Thyroid gland (tissue), 4 donors: ENCODE measurements around the gene LGALS1.

Experiments used
- POLR2A ChIP-seq, 2 donors: fragments of 450-650 bp; IDR thresholded peaks; one replicate each; pipeline ENCODE4 v1.6.1; 2017; ENCODE audit warnings: antibody characterized with exemption in 2 of 2, mild to moderate bottlenecking in 2 of 2, moderate library complexity in 1 of 2
- TF ChIP-seq, protein P1 (sequence below), 6 experiments: fragments of 200-600 bp in 3 of 6; fragments of 450-650 bp in 3 of 6; sonication (generic) in 3 of 6; IDR thresholded peaks; one replicate each; pipeline ENCODE4 v1.5.1; 2016 to 2019; ENCODE audit warnings: antibody characterized with exemption in 6 of 6, mild to moderate bottlenecking in 2 of 6, inconsistent platforms in 1 of 6, moderate library complexity in 1 of 6

DNA sequence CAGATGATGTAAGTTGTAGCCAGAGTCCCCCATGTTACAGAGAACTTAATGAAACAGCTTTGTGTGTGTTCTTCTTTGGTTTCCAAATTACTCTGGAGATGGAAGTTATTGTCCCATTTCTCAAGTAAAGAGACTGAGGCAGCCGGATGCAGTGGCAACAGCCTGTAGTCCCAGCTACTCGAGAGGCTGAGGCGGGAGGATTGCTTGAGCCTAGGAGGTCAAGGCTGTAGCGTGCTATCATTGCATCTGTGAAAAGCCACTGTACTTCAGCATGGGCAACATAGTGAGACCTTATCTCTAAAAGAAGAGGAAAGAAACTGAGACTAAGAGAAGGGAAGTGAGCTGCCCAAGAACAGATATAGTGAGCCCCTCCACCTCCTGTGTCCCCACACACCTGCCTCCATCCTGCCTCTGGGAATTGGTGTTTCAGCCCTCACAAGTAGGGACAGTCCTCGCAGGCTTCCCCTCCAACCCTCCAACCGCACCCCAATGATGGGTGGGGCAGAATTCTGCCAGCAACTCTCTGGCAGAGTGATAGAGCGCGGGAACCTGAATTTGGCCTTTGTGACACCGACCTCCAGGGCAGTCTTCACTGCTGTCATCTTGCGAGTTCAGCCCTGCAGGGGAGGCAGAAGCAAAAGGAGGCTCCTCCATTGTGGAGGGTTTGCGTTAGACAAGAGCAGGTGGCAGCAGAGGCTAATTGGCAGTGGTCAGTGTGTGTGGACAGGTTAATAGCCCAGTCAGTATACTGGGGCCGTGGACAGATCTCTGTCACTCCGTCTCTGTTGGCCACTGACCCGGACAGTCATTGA lies 15.3 kb upstream of the LGALS1 start:
- TF ChIP-seq POLR2A (IDR thresholded peaks at IDR 0.05) = no peak
- TF ChIP-seq, protein P1, sequence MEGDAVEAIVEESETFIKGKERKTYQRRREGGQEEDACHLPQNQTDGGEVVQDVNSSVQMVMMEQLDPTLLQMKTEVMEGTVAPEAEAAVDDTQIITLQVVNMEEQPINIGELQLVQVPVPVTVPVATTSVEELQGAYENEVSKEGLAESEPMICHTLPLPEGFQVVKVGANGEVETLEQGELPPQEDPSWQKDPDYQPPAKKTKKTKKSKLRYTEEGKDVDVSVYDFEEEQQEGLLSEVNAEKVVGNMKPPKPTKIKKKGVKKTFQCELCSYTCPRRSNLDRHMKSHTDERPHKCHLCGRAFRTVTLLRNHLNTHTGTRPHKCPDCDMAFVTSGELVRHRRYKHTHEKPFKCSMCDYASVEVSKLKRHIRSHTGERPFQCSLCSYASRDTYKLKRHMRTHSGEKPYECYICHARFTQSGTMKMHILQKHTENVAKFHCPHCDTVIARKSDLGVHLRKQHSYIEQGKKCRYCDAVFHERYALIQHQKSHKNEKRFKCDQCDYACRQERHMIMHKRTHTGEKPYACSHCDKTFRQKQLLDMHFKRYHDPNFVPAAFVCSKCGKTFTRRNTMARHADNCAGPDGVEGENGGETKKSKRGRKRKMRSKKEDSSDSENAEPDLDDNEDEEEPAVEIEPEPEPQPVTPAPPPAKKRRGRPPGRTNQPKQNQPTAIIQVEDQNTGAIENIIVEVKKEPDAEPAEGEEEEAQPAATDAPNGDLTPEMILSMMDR (IDR thresholded peaks at IDR 0.05) = no peak
